GM19455 (cell line): ENCODE data around the gene SYT14.
"Not testable (repeated sequence)": the region's sequence is repeated elsewhere in the genome, so short reads cannot be mapped to it uniquely, and the experiment has no call there.

Experiments
- ATAC-seq: cut with Tn5 transposase; IDR thresholded peaks from one replicate; pipeline ENCODE4 v1.9.1; 2021; ENCODE audit not compliant: unreplicated experiment

SYT14 gene

DNA sequence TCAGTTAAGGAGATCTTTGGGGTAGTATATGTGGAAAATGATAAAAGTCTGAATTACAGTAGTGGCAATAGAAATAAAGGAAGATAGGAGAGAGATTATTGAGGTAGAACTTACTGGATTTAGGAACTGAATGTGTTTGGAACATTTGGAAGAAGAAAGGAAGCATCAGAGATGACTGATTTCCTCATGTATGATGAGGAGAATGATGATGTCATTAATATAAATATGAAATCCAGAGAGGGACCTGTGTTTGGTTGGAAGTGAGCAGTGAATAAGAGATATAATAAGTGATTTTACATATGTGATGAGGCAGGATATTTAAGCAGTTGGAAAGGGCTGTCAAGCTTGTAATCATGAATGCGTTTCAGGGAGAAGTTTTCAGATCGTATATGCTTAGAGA, 86.3 kb downstream of the SYT14 start:
- ATAC-seq: no peak

DNA sequence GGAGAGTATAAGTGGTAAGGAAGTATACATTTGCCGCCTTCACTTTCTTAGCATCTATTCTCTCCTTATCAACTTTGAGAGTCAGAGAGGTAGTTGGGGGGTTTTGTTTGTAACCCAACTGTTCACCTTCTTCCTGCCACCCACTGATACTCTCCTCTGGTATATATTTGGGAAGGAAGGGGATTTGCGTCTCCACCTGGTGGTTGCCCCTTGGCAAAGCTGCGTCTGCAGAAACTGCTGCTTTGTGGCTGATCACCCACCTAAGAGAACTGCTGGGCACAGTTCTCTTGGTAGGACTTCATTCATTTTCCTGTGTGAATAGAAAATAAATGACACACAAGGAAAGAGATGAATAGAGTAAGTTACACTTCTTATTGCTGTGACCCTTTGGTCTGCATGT, 87.0 kb downstream of the SYT14 start:
- no peak for ATAC-seq

DNA sequence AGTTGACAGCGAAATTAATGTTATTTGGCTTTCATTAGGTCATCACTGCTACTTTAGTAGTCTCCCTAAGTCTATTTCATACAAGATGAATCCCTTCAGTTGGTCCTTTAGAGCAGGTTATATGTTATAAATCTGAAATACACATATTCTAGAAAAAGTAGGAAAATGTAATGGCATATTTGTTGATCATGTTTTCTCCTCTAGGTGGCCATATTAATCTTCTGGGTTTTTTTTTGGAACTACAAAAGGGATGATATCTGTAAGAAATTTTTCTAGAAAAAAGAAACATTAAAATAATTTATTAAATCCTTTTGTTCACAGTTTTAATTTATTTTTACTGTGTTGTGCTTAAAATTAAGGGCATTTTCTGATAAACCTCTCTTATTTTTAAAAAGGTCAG, 87.9 kb downstream of the SYT14 start:
- no peak for ATAC-seq

DNA sequence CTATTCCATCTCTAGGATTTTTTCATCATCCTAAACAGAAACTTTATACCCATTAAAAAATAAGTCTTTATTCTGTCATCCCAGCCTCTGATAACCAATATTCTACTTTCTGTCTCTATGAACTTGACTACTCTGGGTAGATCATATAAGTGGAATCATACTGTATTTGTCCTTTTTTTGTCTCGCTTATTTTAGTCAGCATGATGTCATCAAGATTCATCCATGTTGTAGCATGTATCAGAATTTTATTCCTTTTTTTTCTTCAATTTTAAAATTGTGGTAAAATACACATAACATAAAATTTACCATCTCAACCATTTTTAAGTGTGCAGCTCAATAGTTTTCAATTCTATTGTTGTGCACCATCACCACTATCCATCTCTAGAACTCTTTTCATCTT, 90.0 kb downstream of the SYT14 start:
- ATAC-seq: no peak

DNA sequence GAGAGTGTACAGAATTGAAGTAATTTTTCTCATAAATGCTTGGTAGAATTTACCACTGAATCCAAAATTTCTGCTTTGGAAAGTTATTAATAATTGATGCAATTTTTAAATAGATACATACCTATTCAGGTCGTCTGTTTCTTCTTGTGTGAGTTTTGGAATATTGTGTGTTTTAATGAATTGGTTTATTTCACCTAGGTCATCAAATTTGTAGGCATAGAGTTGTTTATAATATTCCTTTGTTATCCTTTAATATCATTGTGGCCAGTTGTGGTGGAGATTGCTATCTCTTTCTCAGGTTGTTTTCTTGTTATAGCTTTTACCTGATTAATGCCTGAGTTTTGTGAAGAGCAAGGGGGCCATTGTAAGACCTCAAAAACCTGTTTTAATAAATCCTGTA, 93.5 kb downstream of the SYT14 start:
- no peak for ATAC-seq

DNA sequence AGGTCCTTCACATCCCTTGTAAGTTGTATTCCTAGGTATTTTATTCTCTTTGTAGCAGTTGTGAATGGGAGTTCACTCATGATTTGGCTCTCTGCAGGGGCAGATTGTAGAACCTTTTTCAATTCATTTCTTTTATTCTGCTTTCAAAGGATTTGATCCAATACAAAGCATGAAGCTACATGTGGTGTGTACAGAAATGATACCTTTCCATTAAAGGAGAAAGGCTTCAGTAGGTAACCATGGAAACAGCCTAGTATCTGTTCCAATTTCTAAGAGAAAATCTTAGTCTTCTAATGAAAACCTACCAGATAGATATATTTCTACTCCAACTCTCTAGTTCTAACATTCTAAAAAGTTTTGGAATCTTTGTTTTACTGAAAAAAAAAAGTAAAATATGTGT, 105.0 kb downstream of the SYT14 start:
- no peak for ATAC-seq

DNA sequence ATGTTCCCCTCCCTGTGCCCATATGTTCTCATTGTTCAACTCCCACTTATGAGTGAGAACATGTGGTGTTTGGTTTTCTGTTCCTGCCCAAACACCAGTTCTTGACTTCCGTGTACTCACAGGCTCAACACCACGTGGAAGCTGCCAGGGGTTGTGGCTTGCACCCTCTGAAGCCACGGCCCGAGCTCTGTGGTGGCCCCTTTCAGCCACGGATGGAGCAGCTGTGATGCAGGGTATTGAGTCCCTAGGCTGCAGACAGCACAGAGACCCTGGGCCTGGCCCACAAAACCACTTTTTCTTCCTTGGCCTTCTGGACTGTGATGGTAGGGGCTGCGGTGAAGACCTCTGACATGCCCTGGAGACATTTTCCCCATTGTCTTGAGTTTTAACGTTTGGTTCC, 111.6 kb downstream of the SYT14 start:
- no peak for ATAC-seq

DNA sequence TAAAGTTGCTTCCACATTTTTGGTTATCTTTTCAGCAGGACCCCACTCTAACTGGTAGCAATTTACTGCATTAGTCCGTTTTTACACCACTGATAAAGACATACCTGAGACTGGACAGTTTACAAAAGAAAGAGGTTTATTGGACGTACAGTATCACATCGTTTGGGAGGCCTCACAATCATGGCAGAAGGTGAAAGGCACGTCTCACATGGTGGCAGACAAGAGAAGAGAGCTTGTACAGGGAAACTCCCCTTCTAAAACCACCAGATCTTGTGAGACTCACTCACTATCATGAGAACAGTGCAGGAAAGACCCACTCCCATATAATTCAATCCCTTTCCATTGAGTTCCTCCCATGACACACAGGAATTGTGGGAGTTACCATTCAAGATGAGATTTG, 112.5 kb downstream of the SYT14 start:
- not testable (repeated sequence) for ATAC-seq

DNA sequence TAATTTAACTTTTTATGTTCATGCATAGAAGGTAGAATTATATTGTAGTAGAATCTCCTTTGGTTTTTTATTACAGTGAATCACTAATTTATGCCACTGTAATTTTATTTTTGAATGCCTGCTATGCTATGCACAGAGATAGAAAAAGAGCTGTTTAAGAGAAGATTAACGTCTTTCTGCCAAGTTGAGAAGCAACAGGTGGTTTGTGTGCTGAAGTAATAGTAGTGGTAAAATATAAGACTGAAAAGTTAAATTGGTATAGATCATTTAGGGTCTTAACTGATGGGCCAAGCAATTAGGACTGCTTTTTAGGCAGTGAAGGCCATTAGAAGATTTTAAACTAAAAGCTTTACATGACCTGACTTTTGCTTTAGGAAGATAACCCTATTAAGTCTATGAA, 115.1 kb downstream of the SYT14 start:
- ATAC-seq: no peak

DNA sequence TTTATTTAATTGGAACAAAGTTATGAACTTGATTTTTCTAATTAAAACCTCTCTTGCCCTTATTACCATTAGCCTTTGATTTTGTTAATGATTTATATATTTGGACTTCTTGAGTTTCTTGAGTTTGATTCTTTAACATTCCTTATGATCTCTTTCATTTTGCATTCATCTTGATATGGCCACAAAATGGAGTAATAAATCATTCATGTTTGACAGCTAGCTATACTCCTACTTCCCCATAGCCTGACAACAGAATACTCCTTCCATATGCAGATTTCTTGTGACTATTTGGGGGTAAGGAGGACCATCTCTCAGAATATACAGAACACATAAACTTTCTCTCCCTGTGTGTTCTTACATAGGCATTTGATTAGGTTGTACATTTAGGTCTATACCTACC, 119.6 kb downstream of the SYT14 start:
- no peak for ATAC-seq

DNA sequence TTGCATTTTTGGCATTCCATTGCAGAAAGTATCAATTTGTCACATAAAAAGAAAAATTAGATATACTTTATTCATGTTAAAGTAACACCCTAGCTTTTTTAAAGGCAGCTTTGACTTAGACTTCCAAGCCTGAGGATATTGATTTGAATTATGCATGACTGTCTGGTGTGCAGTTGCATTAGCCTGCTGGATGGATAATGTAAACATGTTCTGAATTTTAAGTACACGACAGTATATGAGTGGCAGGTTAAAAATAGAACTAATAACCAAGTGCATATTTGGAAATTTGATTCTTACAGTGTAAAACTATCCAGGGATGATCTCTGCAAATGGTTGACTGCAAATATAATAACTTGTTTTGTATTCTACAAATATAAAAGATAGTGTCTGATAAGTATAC, 124.0 kb downstream of the SYT14 start:
- no peak for ATAC-seq

DNA sequence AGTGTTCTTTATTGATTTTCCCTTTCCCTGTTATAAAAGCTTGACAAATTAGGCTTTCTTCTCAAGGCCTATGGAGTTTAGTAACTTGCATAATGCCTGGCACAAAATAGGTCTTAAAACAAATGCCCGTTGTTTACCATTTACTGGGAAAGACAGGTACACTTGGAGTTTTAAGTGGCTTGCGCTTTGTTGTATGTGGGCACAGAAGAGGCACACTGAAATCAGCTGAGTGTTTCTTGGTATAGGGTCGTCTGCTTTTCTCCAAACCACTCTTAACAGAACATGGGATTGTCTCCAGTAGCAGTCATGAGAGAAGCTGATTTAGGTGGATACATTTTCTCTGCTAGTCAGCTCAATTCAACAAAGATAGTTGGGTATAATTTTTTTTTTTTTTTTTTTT, 132.5 kb downstream of the SYT14 start:
- no peak for ATAC-seq

DNA sequence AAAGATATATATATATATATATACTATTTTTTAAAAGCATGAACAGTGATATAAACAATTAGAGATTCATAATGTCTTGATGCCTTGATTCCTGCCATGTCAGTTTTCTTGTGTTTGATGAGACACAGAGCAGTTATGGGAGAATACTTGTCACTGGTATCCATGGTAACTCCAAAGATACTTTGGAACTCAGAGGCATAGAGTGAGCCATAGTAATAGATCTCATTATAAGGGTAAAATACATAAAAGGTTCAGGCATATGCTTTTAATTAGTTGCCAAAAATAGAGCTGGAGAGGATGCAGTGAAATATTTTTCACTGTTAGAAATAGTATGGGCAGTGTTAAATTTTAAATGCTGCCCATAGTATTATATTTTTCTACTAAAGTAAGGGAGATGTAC, 134.1 kb downstream of the SYT14 start:
- no peak for ATAC-seq

DNA sequence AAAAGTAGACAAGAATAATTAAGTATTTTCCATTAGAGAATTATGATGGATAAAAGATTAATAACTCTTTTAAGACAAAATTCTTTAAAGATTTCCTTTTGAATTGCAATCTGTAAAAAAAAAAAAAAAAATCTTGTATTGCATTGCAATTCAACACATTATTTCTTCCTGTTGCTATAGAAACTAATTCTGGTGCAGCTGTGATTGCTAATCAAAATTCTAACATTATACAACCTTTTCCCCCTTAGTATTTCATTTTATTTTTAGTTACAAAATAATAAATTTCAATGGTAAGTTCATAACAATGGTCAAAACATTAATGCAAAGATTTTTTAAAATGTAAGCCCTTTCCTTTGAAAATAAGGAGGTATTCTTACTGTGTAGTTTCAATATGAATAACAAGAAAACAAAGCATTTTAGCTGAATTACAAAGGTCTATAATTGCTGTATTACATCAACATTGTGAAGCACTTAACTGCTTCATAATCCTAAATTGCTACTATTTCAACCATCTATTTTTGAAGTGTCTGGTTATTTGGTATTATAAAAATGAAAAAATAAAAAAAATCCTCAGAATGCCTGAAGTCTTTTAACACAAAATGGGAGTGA, 135.0 kb downstream of the SYT14 start:
- ATAC-seq: no peak

DNA sequence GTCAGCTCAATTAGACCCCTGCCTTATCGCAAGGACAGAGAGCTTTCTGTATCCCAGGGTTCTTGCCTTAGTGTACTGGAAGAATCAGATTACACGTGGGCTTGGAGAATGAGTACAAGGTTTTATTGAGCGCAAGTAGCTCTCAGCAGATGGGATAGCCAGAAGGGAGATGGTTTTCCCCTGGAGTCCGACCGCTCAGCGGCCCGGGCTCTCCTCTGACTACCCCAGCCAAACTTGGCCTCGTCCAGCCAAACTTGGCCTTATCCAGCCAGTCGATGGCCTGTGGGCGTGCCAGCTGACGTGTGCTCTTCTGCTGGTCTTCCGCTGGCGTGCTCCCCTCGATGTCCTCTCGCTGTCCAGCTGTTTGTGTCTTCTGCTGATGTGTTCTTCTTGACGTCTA, 136.9 kb downstream of the SYT14 start:
- ATAC-seq: no peak

DNA sequence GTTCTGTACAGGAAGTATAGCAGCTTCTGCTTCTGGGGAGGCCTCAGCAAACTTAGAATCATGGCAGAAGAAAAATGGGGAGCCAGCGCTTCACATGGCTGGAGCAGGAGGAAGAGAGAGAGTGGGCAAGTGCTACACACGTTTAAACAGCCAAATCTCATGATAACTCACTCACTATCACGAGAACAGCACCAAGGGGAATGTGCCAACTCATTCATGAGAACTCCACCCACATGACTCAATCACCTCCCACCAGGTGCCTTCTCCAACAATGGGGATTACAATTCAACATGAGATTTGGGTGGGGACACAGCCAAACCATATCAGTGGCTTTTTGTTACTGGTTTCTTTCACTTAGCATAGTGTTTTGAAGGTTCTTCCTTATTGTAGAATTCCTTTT, 138.6 kb downstream of the SYT14 start:
- ATAC-seq: no peak

DNA sequence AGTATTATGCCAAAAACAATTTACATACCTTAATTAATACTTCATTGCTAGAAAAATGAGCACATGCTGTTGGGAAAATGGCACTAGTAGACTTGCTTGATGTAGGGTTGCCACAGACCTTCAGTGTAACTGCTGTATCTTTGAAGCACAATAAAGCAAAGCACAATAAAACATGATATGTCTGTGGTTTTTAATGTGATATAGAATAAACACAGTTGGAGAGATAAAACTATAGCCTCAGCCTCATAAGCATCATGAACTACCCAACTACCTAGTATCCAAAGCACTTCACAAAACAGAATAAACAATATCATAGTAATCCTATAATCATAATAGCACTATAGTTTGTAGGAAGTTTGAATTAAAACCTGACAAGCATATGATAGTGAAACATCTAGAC, 143.5 kb downstream of the SYT14 start:
- ATAC-seq: no peak

DNA sequence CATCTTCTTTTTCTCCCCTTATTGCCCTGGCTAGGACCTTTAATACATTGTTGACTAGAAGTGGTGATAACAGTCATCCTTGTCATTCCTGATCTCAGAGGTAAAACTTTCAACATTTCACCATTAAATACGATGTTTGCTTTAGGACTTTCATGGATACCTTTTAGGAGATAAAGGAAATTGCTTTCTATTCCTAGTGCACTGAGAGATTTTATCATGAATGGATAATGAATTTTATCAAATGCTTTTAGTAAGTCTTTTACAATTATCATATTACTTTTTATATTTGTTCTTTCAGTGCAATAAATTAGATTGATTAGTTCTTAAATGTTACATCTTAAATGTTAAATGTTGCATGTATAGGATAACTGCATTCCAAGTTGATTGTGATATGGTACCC, 147.3 kb downstream of the SYT14 start:
- ATAC-seq: no peak

DNA sequence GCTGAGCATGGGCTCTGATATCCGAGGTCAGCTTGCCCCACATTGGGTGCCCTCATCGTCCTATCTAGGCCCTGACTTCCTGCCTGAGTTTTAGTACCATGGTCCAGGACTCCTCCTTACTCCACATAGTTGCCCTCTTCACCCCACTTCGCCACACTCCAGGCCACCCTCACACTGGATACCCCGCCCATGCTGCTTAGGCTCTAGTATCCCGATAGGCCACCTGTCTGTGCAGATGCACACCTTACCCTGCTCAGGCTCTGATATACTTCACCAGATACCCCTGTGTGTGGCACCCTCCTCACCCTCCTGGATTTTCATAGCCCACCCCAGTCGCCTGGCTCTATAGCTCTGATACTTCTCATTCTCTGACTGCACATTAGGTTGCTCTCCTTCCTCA, 149.0 kb downstream of the SYT14 start:
- ATAC-seq: no peak

DNA sequence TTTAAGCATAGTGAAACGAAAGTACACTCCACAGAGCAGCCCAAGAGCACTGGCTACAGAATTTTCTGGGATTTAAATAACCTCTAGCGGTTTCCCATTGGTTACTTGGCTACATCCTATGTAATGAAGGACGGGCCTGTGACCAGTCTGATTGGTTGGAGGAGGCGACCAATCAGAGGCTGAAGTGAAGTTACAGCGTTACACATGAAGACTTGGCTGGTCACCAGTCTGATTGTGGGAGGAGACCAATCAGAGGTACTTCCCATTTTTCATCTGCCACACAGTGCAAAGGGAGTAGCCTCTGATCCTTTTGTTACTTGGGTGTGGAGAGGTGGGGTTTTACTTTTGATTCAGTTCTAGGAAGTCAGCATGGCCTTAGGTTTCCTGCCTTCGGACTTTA, 151.8 kb downstream of the SYT14 start:
- no peak for ATAC-seq

DNA sequence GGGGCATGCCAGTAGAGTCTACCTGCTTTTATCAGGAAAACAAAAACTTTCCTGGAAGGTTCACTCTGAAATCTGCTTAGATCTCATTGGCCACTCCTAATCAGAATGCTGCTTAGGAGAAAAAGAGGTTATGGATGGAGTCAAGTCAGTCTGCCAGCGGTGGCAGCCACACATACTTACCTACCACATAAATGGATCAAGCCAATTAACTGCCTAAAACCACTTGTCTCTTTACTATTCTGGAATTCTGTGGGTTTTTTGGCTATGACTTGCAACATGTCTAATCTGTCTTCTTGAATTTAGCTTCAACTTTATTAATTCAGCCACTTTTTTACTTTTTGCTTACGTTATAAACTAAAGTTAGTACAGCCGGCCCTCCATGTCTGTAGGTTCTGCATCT, 154.3 kb downstream of the SYT14 start:
- no peak for ATAC-seq

DNA sequence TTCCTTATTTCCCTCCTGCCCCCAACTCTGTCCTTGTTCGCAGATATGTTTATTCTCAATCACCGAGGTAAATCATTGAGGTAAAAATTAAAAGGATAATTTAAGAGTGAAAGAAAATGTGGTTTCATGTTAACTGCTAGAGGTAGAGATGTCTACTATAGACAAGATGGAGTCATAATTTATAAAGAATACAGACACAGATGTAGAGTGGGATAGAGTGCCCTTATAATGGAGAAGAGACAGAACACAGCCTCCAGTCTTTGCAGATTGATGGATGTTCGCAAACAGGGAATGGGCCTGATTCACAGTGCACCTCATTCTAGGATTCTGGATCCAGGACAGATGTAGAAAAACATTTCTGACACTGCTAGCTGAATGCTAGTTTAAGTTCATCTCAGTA, 155.4 kb downstream of the SYT14 start:
- ATAC-seq: no peak

DNA sequence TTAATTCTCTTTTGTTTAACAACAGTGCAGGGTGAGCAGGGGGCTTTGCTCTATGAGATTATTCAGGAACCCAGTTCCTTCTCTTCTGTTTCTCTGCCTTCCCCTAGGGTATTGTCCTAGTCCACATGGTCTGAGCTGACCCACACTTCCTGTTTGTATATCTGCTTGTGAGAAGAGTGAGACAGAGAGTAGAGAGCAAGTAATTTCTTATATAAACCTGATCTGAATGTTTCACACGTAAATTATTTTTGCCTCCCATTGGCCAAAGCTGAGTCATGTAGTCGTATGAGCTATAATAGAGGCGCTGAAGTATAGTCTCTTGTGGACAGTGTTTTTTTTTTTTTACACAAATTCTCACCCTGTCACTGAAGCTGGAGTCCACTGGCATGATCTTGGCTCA, 160.3 kb downstream of the SYT14 start:
- ATAC-seq: no peak

DNA sequence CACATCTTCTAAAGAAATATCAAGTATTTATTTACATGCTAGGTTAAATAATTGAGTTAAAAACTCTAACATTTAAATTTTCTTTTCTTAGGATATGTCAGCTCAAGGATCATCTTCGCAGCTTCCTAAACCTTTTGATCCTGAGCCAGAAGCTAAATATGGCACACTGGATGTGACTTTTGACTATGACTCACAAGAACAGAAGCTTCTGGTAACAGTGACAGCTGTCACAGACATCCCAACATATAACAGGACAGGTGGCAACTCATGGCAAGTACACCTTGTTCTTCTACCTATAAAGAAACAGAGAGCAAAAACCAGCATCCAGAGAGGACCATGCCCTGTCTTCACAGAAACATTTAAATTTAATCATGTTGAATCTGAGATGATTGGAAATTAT, 161.9 kb downstream of the SYT14 start:
- no peak for ATAC-seq
